ENCODE data around the gene CHCHD3.
"Not testable (repeated sequence)": the region's sequence is repeated elsewhere in the genome, so short reads cannot be mapped to it uniquely, and the experiment has no call there.

The CHCHD3 gene

GRCh38 chr7:132977234-132977633 is 104.7 kb downstream of the CHCHD3 start:
- TF ChIP-seq CTCF (IDR thresholded peaks at IDR 0.05; ENCODE audit: low read depth, low read length, missing control alignments) = no peak
- in situ Hi-C loops (cut with HindIII; ENCODE audit: low sequenced_read_pairs) = no loop called here
- DNase-seq (ENCODE audit: low read depth) = no peak
- no peak overlapping the region for H3K4me3 ChIP-seq (ENCODE audit: low read depth, low read length)

- in situ Hi-C loops (cut with HindIII; ENCODE audit: low sequenced_read_pairs) = no loop called here
- DNase-seq (ENCODE audit: low read depth) = no peak
- no peak overlapping the region for H3K4me3 ChIP-seq (ENCODE audit: low read depth, low read length)
- no peak for TF ChIP-seq CTCF (IDR thresholded peaks at IDR 0.05; ENCODE audit: low read depth, low read length, missing control alignments)
Measured at GRCh38 chr7:132972745-132973144, 109.1 kb downstream of the CHCHD3 start.

GRCh38 chr7:132970257-132970656 is 111.6 kb downstream of the CHCHD3 start:
- no peak overlapping the region for H3K4me3 ChIP-seq (ENCODE audit: low read depth, low read length)

GRCh38 chr7:132969520-132969919 is 112.4 kb downstream of the CHCHD3 start:
- DNase-seq (ENCODE audit: low read depth) = no peak
- in situ Hi-C loops (cut with HindIII; ENCODE audit: low sequenced_read_pairs) = no loop called here
- no peak overlapping the region for H3K4me3 ChIP-seq (ENCODE audit: low read depth, low read length)
- no peak for TF ChIP-seq CTCF (IDR thresholded peaks at IDR 0.05; ENCODE audit: low read depth, low read length, missing control alignments)

More at GRCh38 chr7:132970257-132970656, 111.6 kb downstream of the CHCHD3 start:
- TF ChIP-seq CTCF (IDR thresholded peaks at IDR 0.05; ENCODE audit: low read depth, low read length, missing control alignments) = no peak
- in situ Hi-C loops (cut with HindIII; ENCODE audit: low sequenced_read_pairs) = no loop called here
- no peak for DNase-seq (ENCODE audit: low read depth)

- H3K4me3 ChIP-seq (ENCODE audit: low read depth, low read length); DNase-seq (ENCODE audit: low read depth); in situ Hi-C loops (cut with HindIII; ENCODE audit: low sequenced_read_pairs): not testable (repeated sequence)
Measured at GRCh38 chr7:132967470-132967848, 114.4 kb downstream of the CHCHD3 start.

- DNase-seq (ENCODE audit: low read depth) = no peak
- no peak for TF ChIP-seq CTCF (IDR thresholded peaks at IDR 0.05; ENCODE audit: low read depth, low read length, missing control alignments)
- H3K4me3 ChIP-seq (ENCODE audit: low read depth, low read length) = no peak overlapping the region
- in situ Hi-C loops (cut with HindIII; ENCODE audit: low sequenced_read_pairs) = no loop called here
Measured at GRCh38 chr7:132966754-132967469, 115.0 kb downstream of the CHCHD3 start.

GRCh38 chr7:132965951-132966350 is 115.9 kb downstream of the CHCHD3 start:
- TF ChIP-seq CTCF (IDR thresholded peaks at IDR 0.05; ENCODE audit: low read depth, low read length, missing control alignments) = no peak
- no peak overlapping the region for H3K4me3 ChIP-seq (ENCODE audit: low read depth, low read length)
- in situ Hi-C loops (cut with HindIII; ENCODE audit: low sequenced_read_pairs) = no loop called here
- no peak for DNase-seq (ENCODE audit: low read depth)

Data from astrocyte of the cerebellum (primary cell).